OCI-LY1 (cell line): ENCODE measurements around the gene KDM7A.

Experiments used
- EZH2 ChIP-seq: fragments of 200-600 bp; sonication (generic), shearing (Covaris generic); IDR thresholded peaks from 2 replicates; pipeline ENCODE4 v1.8.0; 2017; ENCODE audit warnings: borderline replicate concordance, mixed run types, mild to moderate bottlenecking, antibody characterized with exemption, low read length, moderate library complexity, mixed read lengths
- TF ChIP-seq, protein P1 (sequence below): fragments of 200-600 bp; sonication (generic), shearing (Covaris generic); IDR thresholded peaks from 2 replicates; pipeline ENCODE4 v1.5.1; 2017; ENCODE audit warnings: mild to moderate bottlenecking, antibody characterized with exemption, low read length, moderate library complexity, mixed read lengths

DNA sequence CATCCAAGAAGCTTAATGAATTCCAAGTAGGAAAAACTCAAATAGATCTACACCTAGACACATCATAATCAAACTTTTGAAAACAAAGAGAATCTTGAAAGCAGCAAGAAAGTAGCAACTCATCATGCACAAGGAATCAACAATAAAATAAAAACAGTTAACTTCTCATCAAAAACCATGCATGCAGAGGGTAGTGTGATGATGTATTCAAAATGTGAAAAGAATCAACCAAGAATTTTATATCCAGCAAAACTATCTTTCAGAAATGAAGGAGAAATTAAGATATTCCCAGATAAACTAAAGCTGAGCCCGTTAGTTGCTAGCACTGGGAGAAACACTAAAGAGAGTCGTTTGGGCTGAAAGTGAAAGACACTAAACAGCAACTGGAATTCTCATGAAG, 109.7 kb downstream of the KDM7A start:
- TF ChIP-seq, protein P1, sequence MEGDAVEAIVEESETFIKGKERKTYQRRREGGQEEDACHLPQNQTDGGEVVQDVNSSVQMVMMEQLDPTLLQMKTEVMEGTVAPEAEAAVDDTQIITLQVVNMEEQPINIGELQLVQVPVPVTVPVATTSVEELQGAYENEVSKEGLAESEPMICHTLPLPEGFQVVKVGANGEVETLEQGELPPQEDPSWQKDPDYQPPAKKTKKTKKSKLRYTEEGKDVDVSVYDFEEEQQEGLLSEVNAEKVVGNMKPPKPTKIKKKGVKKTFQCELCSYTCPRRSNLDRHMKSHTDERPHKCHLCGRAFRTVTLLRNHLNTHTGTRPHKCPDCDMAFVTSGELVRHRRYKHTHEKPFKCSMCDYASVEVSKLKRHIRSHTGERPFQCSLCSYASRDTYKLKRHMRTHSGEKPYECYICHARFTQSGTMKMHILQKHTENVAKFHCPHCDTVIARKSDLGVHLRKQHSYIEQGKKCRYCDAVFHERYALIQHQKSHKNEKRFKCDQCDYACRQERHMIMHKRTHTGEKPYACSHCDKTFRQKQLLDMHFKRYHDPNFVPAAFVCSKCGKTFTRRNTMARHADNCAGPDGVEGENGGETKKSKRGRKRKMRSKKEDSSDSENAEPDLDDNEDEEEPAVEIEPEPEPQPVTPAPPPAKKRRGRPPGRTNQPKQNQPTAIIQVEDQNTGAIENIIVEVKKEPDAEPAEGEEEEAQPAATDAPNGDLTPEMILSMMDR = no peak
- TF ChIP-seq EZH2 = no peak
